Activated T-helper 17 cell treated with anti-CD3 and anti-CD28 coated beads, Interleukin-2, amount 50 U/mL, for 72 hours (primary cell): ENCODE data around the gene OR4D2. TPM values are rescaled to one million over a fixed set of nuclear protein-coding genes. Genes with fewer than 3 reads are reported as not detected.
A peak's percentile ranks its signal among the peaks of the same experiment; 100 is the strongest.

Source experiments
- ATAC-seq: fragments of 150-1000 bp; cut with Tn5 transposase; replicated peaks from 2 replicates; pipeline ENCODE4 v1.10.0; 2021; ENCODE audit warnings: mild to moderate bottlenecking, moderate library complexity
- H3K27ac Mint-ChIP-seq: one replicate; pipeline ENCODE4 v1.8.0; 2022; ENCODE audit warnings: mixed read lengths
- H3K27me3 Mint-ChIP-seq: one replicate; pipeline ENCODE4 v1.8.0; 2022; ENCODE audit warnings: mixed read lengths
- H3K36me3 Mint-ChIP-seq: one replicate; pipeline ENCODE4 v1.8.0; 2022; ENCODE audit warnings: low read depth, mild to moderate bottlenecking, mixed read lengths
- H3K4me1 Mint-ChIP-seq: one replicate; pipeline ENCODE4 v1.8.0; 2022; ENCODE audit warnings: mixed read lengths
- H3K4me3 Mint-ChIP-seq: one replicate; pipeline ENCODE4 v1.8.0; 2022; ENCODE audit warnings: mild to moderate bottlenecking, mixed read lengths
- H3K9me3 Mint-ChIP-seq: one replicate; pipeline ENCODE4 v1.8.0; 2022; ENCODE audit warnings: mixed read lengths
- total RNA-seq, 2 donors: library from RNA; stranded (reverse); gene quantifications; one replicate each; pipeline ENCODE4 v1.2.3, GENCODE V29; 2022

OR4D2 gene
- total RNA-seq, 2 donors from 2014 or later = not detected

GRCh38 chr17:58210922-58211321 lies 44.1 kb downstream of the OR4D2 start:
- Mint-ChIP-seq H3K36me3 (peaks cover 65% of the 10 kb centered on the region), H3K9me3 (no peaks in the 10 kb centered on the region), H3K27me3 (no peaks in the 10 kb centered on the region), H3K4me3 (no peak overlapping the region), H3K4me1 (no peaks in the 10 kb centered on the region), H3K27ac (no peak overlapping the region)
- no peak for ATAC-seq

GRCh38 chr17:58215685-58216084 lies 48.9 kb downstream of the OR4D2 start:
- Mint-ChIP-seq H3K4me1 (peaks cover 5% of the 10 kb centered on the region), H3K4me3 (no peak overlapping the region), H3K27me3 (no peaks in the 10 kb centered on the region), H3K9me3 (no peaks in the 10 kb centered on the region), H3K27ac (no peak overlapping the region), H3K36me3 (peaks cover 45% of the 10 kb centered on the region)
- ATAC-seq = no peak

GRCh38 chr17:58217766-58218165 lies 51.0 kb downstream of the OR4D2 start:
- no peak for ATAC-seq
- Mint-ChIP-seq H3K36me3 (peaks cover 25% of the 10 kb centered on the region), H3K9me3 (no peaks in the 10 kb centered on the region), H3K27ac (peak overlapping the region; percentile 59), H3K4me3 (peak overlapping the region; percentile 90), H3K27me3 (no peaks in the 10 kb centered on the region), H3K4me1 (peaks cover 5% of the 10 kb centered on the region)

- peak within 1 kb of the TSS; percentile 90 for H3K4me3 Mint-ChIP-seq
- H3K9me3 Mint-ChIP-seq = no peaks in the 10 kb centered on the region
- H3K4me1 Mint-ChIP-seq = peaks cover 5% of the 10 kb centered on the region
- H3K27ac Mint-ChIP-seq = peak within 1 kb of the TSS; percentile 94
- H3K36me3 Mint-ChIP-seq = peaks cover 13% of the 10 kb centered on the region
- H3K27me3 Mint-ChIP-seq = no peaks in the 10 kb centered on the region
- ATAC-seq = peak; percentile 99
These were observed 52.4 kb downstream of the OR4D2 start, which contains the start of gene MKS1 for GRCh38 chr17:58219007-58219788. MKS1 (minus strand) TSS chr17:58219255; CDS start chr17:58219230, 25 bp downstream.

GRCh38 chr17:58219789-58220183 lies 53.0 kb downstream of the OR4D2 start:
- Mint-ChIP-seq H3K36me3 (peaks cover 12% of the 10 kb centered on the region), H3K4me1 (peaks cover 9% of the 10 kb centered on the region), H3K27me3 (peaks cover 3% of the 10 kb centered on the region), H3K27ac (peak overlapping the region; percentile 94), H3K9me3 (no peaks in the 10 kb centered on the region), H3K4me3 (peak overlapping the region; percentile 90)
- no peak for ATAC-seq

Other genes starting within 250 kb of the OR4D2 start
- gene CUEDC1, start 211.6 kb upstream of the OR4D2 start, total RNA-seq = under 1 TPM; 0.15 to 0.56 TPM
- 10 to 100 TPM; 21.4 to 29.6 TPM for gene VEZF1, start 178.7 kb upstream of the OR4D2 start, total RNA-seq
- 100 to 1,000 TPM; 276 to 391 TPM for gene SRSF1, start 159.7 kb upstream of the OR4D2 start, total RNA-seq
- 10 to 100 TPM; 24.3 to 27.1 TPM for gene DYNLL2, start 83.6 kb upstream of the OR4D2 start, total RNA-seq
- gene OR4D1, start 18.6 kb upstream of the OR4D2 start, total RNA-seq = under 1 TPM; 0.13 to 0.15 TPM
- not detected for gene EPX, start 25.7 kb downstream of the OR4D2 start, total RNA-seq
- gene MKS1, start 52.3 kb downstream of the OR4D2 start, total RNA-seq = 10 to 100 TPM; 15.0 to 16.3 TPM
- under 1 TPM in 1 of 2 donors, not detected in 1; 0.16 TPM for gene LPO, start 71.6 kb downstream of the OR4D2 start, total RNA-seq
- gene MPO, start 114.0 kb downstream of the OR4D2 start, total RNA-seq = 1 to 10 TPM; 1.2 to 2.0 TPM
- 100 to 1,000 TPM in 1 of 2 donors, 10 to 100 TPM in 1; 97.2 to 107 TPM for gene TSPOAP1, start 161.8 kb downstream of the OR4D2 start, total RNA-seq
- gene SUPT4H1, start 185.2 kb downstream of the OR4D2 start, total RNA-seq = 100 to 1,000 TPM; 117 to 147 TPM